Activated naive CD8-positive, alpha-beta T cell treated with anti-CD3 and anti-CD28 coated beads, Interleukin-2, amount 50 U/mL, for 24 hours (primary cell): ENCODE measurements around the gene SLC26A9.

Source experiments
- ATAC-seq: fragments of 150-1000 bp; cut with Tn5 transposase; one replicate; pipeline ENCODE4 v1.10.0; 2021
- DNase-seq: peaks from one replicate; pipeline ENCODE4 v3.0.0; 2021
- H3K27ac Mint-ChIP-seq: one replicate; pipeline ENCODE4 v1.8.0; 2021; ENCODE audit warnings: mild to moderate bottlenecking, mixed read lengths
- H3K27me3 Mint-ChIP-seq: one replicate; pipeline ENCODE4 v1.8.0; 2021; ENCODE audit warnings: mixed read lengths
- H3K36me3 Mint-ChIP-seq: one replicate; pipeline ENCODE4 v1.8.0; 2021; ENCODE audit warnings: low read depth, mixed read lengths
- H3K4me1 Mint-ChIP-seq: one replicate; pipeline ENCODE4 v1.8.0; 2021; ENCODE audit warnings: mixed read lengths
- H3K4me3 Mint-ChIP-seq: one replicate; pipeline ENCODE4 v1.8.0; 2021; ENCODE audit warnings: mild to moderate bottlenecking, moderate library complexity, mixed read lengths
- H3K9me3 Mint-ChIP-seq: one replicate; pipeline ENCODE4 v1.8.0; 2021; ENCODE audit warnings: mixed read lengths

Gene SLC26A9

GRCh38 chr1:205977402-205978014 is 34.3 kb upstream of the SLC26A9 start:
- DNase-seq: peak; percentile 81
- Mint-ChIP-seq H3K27ac (no peak overlapping the region), H3K36me3 (no peaks in the 10 kb centered on the region), H3K4me3 (no peak overlapping the region), H3K9me3 (peaks cover 16% of the 10 kb centered on the region), H3K4me1 (no peaks in the 10 kb centered on the region), H3K27me3 (peaks cover 2% of the 10 kb centered on the region)
- peak; percentile 85 for ATAC-seq

- H3K27ac Mint-ChIP-seq: no peak overlapping the region
- peaks cover 2% of the 10 kb centered on the region for H3K27me3 Mint-ChIP-seq
- DNase-seq (no peak), ATAC-seq (no peak)
- peaks cover 16% of the 10 kb centered on the region for H3K9me3 Mint-ChIP-seq
- H3K4me3 Mint-ChIP-seq: no peak overlapping the region
- H3K36me3 Mint-ChIP-seq: no peaks in the 10 kb centered on the region
- no peaks in the 10 kb centered on the region for H3K4me1 Mint-ChIP-seq
These were observed 33.6 kb upstream of the SLC26A9 start for GRCh38 chr1:205976708-205977401.

GRCh38 chr1:205976036-205976435 is 32.8 kb upstream of the SLC26A9 start:
- Mint-ChIP-seq H3K27me3 (peaks cover 2% of the 10 kb centered on the region), H3K27ac (no peak overlapping the region), H3K4me1 (no peaks in the 10 kb centered on the region), H3K36me3 (no peaks in the 10 kb centered on the region), H3K9me3 (peaks cover 16% of the 10 kb centered on the region), H3K4me3 (no peak overlapping the region)
- ATAC-seq (no peak), DNase-seq (no peak)

- H3K9me3 Mint-ChIP-seq: peaks cover 16% of the 10 kb centered on the region
- H3K4me3 Mint-ChIP-seq: no peak overlapping the region
- peaks cover 2% of the 10 kb centered on the region for H3K27me3 Mint-ChIP-seq
- DNase-seq (no peak), ATAC-seq (no peak)
- H3K27ac Mint-ChIP-seq: no peak overlapping the region
- no peaks in the 10 kb centered on the region for H3K4me1 Mint-ChIP-seq
- H3K36me3 Mint-ChIP-seq: no peaks in the 10 kb centered on the region
These were observed 32.2 kb upstream of the SLC26A9 start for GRCh38 chr1:205975387-205975998.

GRCh38 chr1:205974712-205975111 is 31.5 kb upstream of the SLC26A9 start:
- Mint-ChIP-seq H3K4me3 (no peak overlapping the region), H3K9me3 (peaks cover 16% of the 10 kb centered on the region), H3K4me1 (no peaks in the 10 kb centered on the region), H3K36me3 (no peaks in the 10 kb centered on the region), H3K27ac (no peak overlapping the region), H3K27me3 (peaks cover 2% of the 10 kb centered on the region)
- DNase-seq (no peak), ATAC-seq (no peak)

GRCh38 chr1:205973377-205974232 is 30.3 kb upstream of the SLC26A9 start:
- Mint-ChIP-seq H3K4me3 (no peak overlapping the region), H3K4me1 (no peaks in the 10 kb centered on the region), H3K27me3 (peaks cover 2% of the 10 kb centered on the region), H3K36me3 (no peaks in the 10 kb centered on the region), H3K27ac (no peak overlapping the region), H3K9me3 (peaks cover 16% of the 10 kb centered on the region)
- ATAC-seq (no peak), DNase-seq (no peak)

GRCh38 chr1:205972491-205973168 is 29.4 kb upstream of the SLC26A9 start:
- Mint-ChIP-seq H3K4me1 (no peaks in the 10 kb centered on the region), H3K36me3 (no peaks in the 10 kb centered on the region), H3K27me3 (peaks cover 2% of the 10 kb centered on the region), H3K27ac (no peak overlapping the region), H3K9me3 (peaks cover 16% of the 10 kb centered on the region), H3K4me3 (no peak overlapping the region)
- peak; percentile 33 for ATAC-seq
- DNase-seq: no peak

GRCh38 chr1:205972081-205972480 is 28.8 kb upstream of the SLC26A9 start:
- no peak overlapping the region for H3K27ac Mint-ChIP-seq
- H3K9me3 Mint-ChIP-seq: peaks cover 16% of the 10 kb centered on the region
- no peaks in the 10 kb centered on the region for H3K27me3 Mint-ChIP-seq
- ATAC-seq (no peak), DNase-seq (no peak)
- no peak overlapping the region for H3K4me3 Mint-ChIP-seq
- no peaks in the 10 kb centered on the region for H3K4me1 Mint-ChIP-seq
- H3K36me3 Mint-ChIP-seq: no peaks in the 10 kb centered on the region

- Mint-ChIP-seq H3K27me3 (no peaks in the 10 kb centered on the region), H3K9me3 (peaks cover 16% of the 10 kb centered on the region), H3K36me3 (no peaks in the 10 kb centered on the region), H3K4me3 (no peak overlapping the region), H3K4me1 (no peaks in the 10 kb centered on the region), H3K27ac (no peak overlapping the region)
- DNase-seq (no peak), ATAC-seq (no peak)
These were observed 27.8 kb upstream of the SLC26A9 start for GRCh38 chr1:205971082-205971481.

- Mint-ChIP-seq H3K36me3 (no peaks in the 10 kb centered on the region), H3K27me3 (no peaks in the 10 kb centered on the region)
- DNase-seq: no peak
These were observed 27.2 kb upstream of the SLC26A9 start for GRCh38 chr1:205970486-205970885.

GRCh38 chr1:205969229-205969628 is 26.0 kb upstream of the SLC26A9 start:
- DNase-seq: no peak
- Mint-ChIP-seq H3K9me3 (peaks cover 5% of the 10 kb centered on the region), H3K4me3 (no peak overlapping the region), H3K36me3 (no peaks in the 10 kb centered on the region), H3K4me1 (no peaks in the 10 kb centered on the region), H3K27ac (no peak overlapping the region), H3K27me3 (no peaks in the 10 kb centered on the region)
- ATAC-seq: no peak

More at GRCh38 chr1:205970486-205970885, 27.2 kb upstream of the SLC26A9 start:
- Mint-ChIP-seq H3K27ac (no peak overlapping the region), H3K4me3 (no peak overlapping the region), H3K9me3 (peaks cover 16% of the 10 kb centered on the region), H3K4me1 (no peaks in the 10 kb centered on the region)
- no peak for ATAC-seq

GRCh38 chr1:205967554-205968335 is 24.5 kb upstream of the SLC26A9 start:
- Mint-ChIP-seq H3K4me1 (no peaks in the 10 kb centered on the region), H3K27me3 (no peaks in the 10 kb centered on the region), H3K36me3 (no peaks in the 10 kb centered on the region), H3K9me3 (no peaks in the 10 kb centered on the region), H3K4me3 (no peak overlapping the region), H3K27ac (no peak overlapping the region)
- ATAC-seq (no peak), DNase-seq (no peak)

- Mint-ChIP-seq H3K27me3 (peaks cover 6% of the 10 kb centered on the region), H3K36me3 (no peaks in the 10 kb centered on the region), H3K27ac (no peak overlapping the region), H3K4me3 (no peak overlapping the region), H3K9me3 (no peaks in the 10 kb centered on the region), H3K4me1 (peaks cover 4% of the 10 kb centered on the region)
- DNase-seq (no peak), ATAC-seq (no peak)
These were observed 22.0 kb upstream of the SLC26A9 start for GRCh38 chr1:205965036-205965884.
